WI38 (cell line): ENCODE data around the gene PTPRT.

Source experiments
- H3K4me3 ChIP-seq: 2 replicates; pipeline ENCODE4 v1.5.1; 2011; ENCODE audit warnings: low read depth, mild to moderate bottlenecking, control low read depth, low read length
- CTCF ChIP-seq: IDR thresholded peaks from 2 replicates; pipeline ENCODE4 v1.5.1; 2012; ENCODE audit warnings: low read depth, mild to moderate bottlenecking, control low read depth, low read length

The PTPRT gene

GRCh38 chr20:42259389-42259788 is 930.3 kb downstream of the PTPRT start:
- no peak for TF ChIP-seq CTCF
- H3K4me3 ChIP-seq = no peak overlapping the region

GRCh38 chr20:42258564-42259302 is 931.0 kb downstream of the PTPRT start:
- TF ChIP-seq CTCF = no peak
- H3K4me3 ChIP-seq = no peak overlapping the region

GRCh38 chr20:42255821-42256220 is 933.9 kb downstream of the PTPRT start:
- H3K4me3 ChIP-seq = no peak overlapping the region
- TF ChIP-seq CTCF = no peak

- TF ChIP-seq CTCF = no peak
- H3K4me3 ChIP-seq = no peak overlapping the region
These were observed 935.0 kb downstream of the PTPRT start for GRCh38 chr20:42254673-42255072.

GRCh38 chr20:42252116-42252515 is 937.6 kb downstream of the PTPRT start:
- TF ChIP-seq CTCF = no peak
- H3K4me3 ChIP-seq = no peak overlapping the region

- H3K4me3 ChIP-seq = no peak overlapping the region
- TF ChIP-seq CTCF = no peak
These were observed 970.9 kb downstream of the PTPRT start for GRCh38 chr20:42218621-42219374.

- TF ChIP-seq CTCF = no peak
- H3K4me3 ChIP-seq = no peak overlapping the region
These were observed 975.6 kb downstream of the PTPRT start for GRCh38 chr20:42214074-42214473.
